VCaP (cell line): Measurements from ENCODE around the gene DCAF4.

Source experiments
- H3K27ac ChIP-seq: fragments of 450-650 bp; 2 replicates; pipeline ENCODE4 v1.5.1; 2017
- TF ChIP-seq, protein P1 (sequence below): fragments of 450-650 bp; conservative IDR thresholded peaks from 2 replicates; pipeline ENCODE4 v1.5.1; 2017; ENCODE audit warnings: mild to moderate bottlenecking, moderate library complexity

The DCAF4 gene

DNA sequence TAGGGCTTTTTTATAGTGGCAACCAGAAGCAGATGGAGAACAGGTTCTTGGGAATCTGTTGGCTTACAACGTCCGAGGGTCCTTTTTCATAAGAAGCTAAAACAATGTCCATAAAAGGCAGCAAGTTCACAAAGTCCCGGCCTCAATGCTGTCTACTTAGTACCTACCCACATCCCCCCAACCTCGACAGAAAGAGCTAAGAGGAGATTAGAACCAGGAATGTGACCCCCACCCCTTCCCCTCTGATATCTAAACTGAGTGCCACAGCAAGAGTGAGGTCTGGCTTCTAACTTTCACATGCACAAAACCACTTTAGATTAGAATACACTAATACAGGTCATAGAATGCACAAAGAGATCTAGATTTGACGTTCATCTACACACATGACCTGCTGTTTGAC lies 36.9 kb upstream of the DCAF4 start:
- TF ChIP-seq, protein P1, sequence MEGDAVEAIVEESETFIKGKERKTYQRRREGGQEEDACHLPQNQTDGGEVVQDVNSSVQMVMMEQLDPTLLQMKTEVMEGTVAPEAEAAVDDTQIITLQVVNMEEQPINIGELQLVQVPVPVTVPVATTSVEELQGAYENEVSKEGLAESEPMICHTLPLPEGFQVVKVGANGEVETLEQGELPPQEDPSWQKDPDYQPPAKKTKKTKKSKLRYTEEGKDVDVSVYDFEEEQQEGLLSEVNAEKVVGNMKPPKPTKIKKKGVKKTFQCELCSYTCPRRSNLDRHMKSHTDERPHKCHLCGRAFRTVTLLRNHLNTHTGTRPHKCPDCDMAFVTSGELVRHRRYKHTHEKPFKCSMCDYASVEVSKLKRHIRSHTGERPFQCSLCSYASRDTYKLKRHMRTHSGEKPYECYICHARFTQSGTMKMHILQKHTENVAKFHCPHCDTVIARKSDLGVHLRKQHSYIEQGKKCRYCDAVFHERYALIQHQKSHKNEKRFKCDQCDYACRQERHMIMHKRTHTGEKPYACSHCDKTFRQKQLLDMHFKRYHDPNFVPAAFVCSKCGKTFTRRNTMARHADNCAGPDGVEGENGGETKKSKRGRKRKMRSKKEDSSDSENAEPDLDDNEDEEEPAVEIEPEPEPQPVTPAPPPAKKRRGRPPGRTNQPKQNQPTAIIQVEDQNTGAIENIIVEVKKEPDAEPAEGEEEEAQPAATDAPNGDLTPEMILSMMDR, result no peak
- H3K27ac ChIP-seq, result no peak overlapping the region

GRCh38 chr14:72891666-72892102 lies 34.6 kb upstream of the DCAF4 start:
- H3K27ac ChIP-seq, result no peak overlapping the region
- TF ChIP-seq, protein P1, result no peak

DNA sequence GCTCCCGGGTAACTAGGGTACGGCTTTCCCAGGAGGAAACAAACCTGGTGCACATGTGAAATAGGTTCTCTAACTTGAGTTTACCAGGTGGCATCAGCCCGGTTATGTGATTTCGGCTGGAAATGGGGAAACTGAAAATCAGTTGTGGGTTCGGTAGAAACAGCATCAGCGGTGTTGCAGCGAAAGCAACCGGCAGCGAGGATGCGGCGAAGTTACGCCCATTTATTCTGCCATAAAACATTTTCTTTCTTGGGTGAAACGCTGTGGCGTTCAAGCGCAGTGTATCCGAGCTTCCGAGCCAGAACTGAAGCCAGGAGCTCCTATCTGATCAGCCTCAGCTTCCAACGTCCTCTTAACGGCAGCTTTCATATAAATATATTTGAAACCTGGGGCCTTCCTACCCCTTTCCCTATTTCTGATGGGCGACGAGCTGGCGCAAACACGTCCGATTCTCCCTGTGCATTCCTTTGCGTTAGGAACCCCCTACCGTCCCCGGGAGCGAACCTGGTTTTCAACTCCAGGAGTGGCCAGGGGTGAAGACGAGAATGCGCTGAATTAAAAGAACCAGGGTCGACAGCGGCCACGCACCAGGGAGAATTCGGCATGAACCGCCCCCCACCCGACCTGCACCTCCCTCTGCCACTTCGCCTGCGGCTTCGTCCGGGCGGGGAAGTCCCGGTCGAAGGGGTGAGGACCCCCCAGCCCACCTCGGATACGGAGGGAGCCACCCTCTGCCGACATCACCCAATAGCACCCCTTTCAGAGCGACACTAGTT lies 34.0 kb upstream of the DCAF4 start:
- no peak overlapping the region for H3K27ac ChIP-seq

GRCh38 chr14:72892879-72893635 lies 33.2 kb upstream of the DCAF4 start:
- no peak overlapping the region for H3K27ac ChIP-seq
- TF ChIP-seq, protein P1, result no peak

More for the DNA sequence above, 34.0 kb upstream of the DCAF4 start:
- TF ChIP-seq, protein P1, result no peak

DNA sequence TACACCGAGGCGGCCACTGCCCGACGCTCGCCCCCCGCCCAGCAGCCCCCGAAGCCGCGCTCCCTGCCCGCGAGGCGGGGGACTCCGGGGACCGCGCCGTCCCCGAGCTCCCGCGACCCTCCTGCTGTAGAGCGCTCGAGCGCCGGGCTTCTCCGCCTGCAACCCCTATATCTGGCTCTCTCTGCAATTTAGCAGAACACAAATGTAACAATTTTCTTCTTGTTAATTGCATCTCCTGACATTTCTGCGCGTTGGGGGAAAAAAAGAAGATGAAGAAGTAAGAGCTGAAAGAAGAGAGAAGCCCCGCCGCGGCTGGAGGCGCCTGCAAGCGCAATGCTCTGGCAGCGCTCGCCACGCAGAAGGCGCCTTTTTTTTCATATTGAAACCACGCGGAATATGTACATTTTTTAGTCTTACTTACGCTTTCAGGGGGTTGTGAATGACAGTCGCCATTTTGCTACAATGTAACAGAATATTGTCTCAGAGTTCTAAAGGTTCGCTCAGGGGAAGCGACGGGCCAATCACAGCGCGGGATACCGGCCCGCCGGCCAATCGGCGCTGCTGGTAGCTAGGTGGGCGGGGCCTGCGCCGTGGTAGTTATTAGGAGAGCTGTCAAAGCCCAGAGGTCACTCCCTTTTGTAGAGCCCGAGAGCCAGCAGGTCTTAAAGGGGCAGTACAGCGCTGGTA lies 32.5 kb upstream of the DCAF4 start, which contains the start of gene DPF3:
DPF3 (minus strand) TSS at position 466 of the 687 bp plus-strand sequence; CDS start at position 453, 13 bp downstream.
- H3K27ac ChIP-seq, result no peak within 1 kb of the TSS
- TF ChIP-seq, protein P1, result no peak

- H3K27ac ChIP-seq, result no peak overlapping the region
- TF ChIP-seq, protein P1, result no peak
Observed at GRCh38 chr14:72894323-72894622, 32.0 kb upstream of the DCAF4 start.
